ENCODE measurements around the gene NOG.

NOG gene

DNA sequence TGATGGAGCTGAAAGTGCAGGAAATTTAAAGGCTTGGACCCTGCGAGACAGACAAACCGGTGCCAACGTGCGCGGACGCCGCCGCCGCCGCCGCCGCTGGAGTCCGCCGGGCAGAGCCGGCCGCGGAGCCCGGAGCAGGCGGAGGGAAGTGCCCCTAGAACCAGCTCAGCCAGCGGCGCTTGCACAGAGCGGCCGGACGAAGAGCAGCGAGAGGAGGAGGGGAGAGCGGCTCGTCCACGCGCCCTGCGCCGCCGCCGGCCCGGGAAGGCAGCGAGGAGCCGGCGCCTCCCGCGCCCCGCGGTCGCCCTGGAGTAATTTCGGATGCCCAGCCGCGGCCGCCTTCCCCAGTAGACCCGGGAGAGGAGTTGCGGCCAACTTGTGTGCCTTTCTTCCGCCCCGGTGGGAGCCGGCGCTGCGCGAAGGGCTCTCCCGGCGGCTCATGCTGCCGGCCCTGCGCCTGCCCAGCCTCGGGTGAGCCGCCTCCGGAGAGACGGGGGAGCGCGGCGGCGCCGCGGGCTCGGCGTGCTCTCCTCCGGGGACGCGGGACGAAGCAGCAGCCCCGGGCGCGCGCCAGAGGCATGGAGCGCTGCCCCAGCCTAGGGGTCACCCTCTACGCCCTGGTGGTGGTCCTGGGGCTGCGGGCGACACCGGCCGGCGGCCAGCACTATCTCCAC, at the start of gene NOG:
NOG (plus strand) TSS at position 54 of the 674 bp plus-strand sequence; CDS start at position 579, 525 bp downstream.
- peak in 1 of 2 donors; percentile 26 for DNase-seq (ENCODE audit: low read depth in 2 of 2)

GRCh38 chr17:56545106-56545505, 48.4 kb upstream of the NOG start:
- no peak for DNase-seq (ENCODE audit: low read depth in 2 of 2)

DNA sequence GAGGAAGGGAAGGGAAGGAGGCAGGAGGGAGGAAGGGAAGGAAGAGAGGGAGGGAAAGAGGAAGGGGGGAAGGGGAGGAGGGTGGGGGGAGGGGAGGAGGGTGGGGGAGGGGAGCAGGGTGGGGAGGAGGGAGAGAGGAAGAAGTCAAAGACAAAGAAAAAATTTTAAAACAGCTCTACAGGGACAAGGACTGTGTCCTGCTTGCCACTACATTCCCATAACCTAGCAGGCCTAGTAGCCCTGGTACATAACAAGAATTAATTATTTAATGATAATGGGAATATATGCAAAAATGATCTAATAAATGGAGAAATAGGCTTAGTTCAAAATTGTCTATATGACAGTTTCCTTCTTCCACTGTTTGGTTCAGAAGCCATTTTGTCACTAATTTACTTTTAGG, 47.6 kb upstream of the NOG start:
- DNase-seq (ENCODE audit: low read depth in 2 of 2): no peak

GRCh38 chr17:56548661-56549060, 44.8 kb upstream of the NOG start:
- no peak for DNase-seq (ENCODE audit: low read depth in 2 of 2)

GRCh38 chr17:56549501-56549900, 44.0 kb upstream of the NOG start:
- no peak for DNase-seq (ENCODE audit: low read depth in 2 of 2)

DNA sequence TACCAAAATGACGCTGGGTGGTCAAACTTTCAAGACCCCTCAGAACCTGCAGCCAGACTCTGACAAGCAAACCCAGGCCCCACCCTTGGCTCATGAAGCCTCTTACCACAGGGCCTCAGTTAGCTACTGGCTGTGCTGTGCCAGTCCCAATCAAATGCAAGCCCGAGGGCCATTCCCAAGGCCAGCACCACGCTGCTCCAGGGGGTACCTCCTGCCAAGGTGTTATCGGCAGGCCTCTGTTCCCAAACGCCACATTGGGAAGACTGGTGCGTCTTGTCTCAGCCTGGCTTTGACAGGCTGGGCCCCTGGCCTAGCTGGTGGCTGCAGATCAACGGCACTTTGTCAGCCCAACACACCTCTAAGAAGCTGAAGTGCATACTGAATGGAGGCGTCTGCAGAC, 35.8 kb upstream of the NOG start:
- no peak for DNase-seq (ENCODE audit: low read depth in 2 of 2)

- no peak for DNase-seq (ENCODE audit: low read depth in 2 of 2)
These were observed 35.4 kb upstream of the NOG start for GRCh38 chr17:56558088-56558487.

GRCh38 chr17:56570199-56570598, 23.3 kb upstream of the NOG start:
- DNase-seq (ENCODE audit: low read depth in 2 of 2): no peak

- DNase-seq (ENCODE audit: low read depth in 2 of 2): no peak
These were observed 22.0 kb upstream of the NOG start for GRCh38 chr17:56571456-56571855.

DNA sequence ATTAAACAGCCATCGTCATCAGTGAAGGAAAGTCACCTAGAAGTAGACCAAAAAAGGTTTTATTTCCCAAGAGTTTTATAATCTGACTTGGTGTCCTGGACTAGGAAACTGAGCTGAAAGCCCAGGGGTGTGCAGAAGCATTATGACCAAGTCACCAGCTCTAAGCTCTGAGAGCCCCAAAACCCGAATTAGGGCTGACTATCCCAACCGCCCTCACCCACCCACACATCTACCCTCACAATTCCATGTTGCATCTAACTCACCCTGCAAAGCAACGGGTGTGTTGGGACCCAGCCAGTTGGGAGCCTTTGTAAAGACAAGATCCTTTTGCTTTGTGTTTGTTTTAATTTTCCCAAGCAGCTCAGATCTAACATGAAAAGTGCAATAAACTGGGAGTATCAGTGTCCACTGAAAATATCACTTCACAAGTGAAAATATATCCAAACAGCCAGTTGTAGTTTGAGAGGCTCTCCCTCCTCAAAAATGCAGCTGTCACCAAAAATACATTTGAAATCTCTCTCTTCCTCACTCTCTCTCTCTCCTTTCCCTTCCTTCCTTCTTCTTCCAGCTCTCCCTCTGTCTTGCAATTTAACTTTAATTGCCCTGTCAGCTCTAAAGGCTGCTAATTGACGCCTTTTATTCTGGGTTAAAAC, 16.2 kb upstream of the NOG start:
- no peak for DNase-seq (ENCODE audit: low read depth in 2 of 2)

GRCh38 chr17:56577843-56578204, 15.7 kb upstream of the NOG start:
- DNase-seq (ENCODE audit: low read depth in 2 of 2): no peak

- DNase-seq (ENCODE audit: low read depth in 2 of 2): no peak
These were observed 11.6 kb upstream of the NOG start for GRCh38 chr17:56581635-56582627.

DNA sequence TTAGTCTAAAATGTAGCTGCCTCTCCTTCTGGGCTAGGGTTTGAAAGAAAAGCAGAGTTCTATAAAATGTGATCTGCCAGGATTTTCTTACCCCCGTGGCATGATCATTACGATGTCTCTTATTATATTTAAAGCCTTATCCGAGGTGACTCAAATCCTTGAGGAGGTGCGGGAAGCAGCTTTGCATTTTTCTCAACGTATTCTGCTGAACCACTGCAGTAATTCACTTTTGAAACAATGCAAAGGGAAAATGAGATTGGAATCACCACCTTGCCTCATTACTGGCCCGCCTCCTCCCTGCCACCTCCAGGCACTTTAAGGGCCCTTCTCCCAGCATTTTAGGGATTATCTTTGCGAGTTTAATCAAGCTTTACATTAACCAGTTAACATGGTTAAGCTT, 9.7 kb upstream of the NOG start:
- no peak for DNase-seq (ENCODE audit: low read depth in 2 of 2)

GRCh38 chr17:56587298-56587697, 6.2 kb upstream of the NOG start:
- DNase-seq (ENCODE audit: low read depth in 2 of 2): no peak

DNA sequence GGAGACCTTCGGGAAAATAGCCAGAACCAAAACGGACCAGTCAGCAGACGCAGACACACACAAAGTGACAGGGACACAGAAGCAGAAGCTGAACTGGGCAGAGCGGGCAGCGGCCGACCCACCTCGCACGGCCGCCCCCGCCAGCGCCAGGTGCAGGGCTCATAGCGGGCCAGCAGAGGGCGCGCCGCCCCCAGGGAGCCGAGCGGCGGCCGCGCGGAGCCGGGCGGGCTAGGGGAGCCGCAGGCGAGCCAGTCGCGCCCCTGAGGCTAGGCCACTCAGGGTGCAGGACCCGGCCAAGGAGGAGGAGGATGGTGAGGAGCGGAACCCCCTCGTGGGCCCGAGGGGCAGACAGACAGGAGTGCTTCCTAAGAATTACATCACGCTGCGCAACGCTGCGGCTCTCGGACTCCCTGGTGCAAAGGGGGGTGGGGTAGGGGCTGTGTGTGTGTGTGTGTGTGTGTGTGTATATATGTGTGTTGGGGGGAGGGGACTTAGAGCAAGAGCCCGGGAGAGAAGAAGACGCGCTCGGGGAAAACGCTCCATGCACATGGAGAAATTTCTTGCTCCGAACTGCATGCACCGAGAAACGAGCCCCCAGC, 913 bp upstream of the NOG start:
- DNase-seq (ENCODE audit: low read depth in 2 of 2): peak; percentile 31 to 51

- peak in 1 of 2 donors; percentile 3 for DNase-seq (ENCODE audit: low read depth in 2 of 2)
These were observed 333 bp upstream of the NOG start for GRCh38 chr17:56593086-56593645.

GRCh38 chr17:56594320-56595107, 1.0 kb downstream of the NOG start:
- peak in 1 of 2 donors; percentile 4 for DNase-seq (ENCODE audit: low read depth in 2 of 2)

DNA sequence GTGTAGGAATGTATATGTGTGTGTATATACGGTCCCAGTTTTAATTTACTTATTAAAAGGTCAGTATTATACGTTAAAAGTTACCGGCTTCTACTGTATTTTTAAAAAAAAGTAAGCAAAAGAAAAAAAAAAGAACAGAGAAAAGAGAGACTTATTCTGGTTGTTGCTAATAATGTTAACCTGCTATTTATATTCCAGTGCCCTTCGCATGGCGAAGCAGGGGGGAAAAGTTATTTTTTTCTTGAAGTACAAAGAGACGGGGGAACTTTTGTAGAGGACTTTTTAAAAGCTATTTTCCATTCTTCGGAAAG, 1.6 kb downstream of the NOG start:
- no peak for DNase-seq (ENCODE audit: low read depth in 2 of 2)

- DNase-seq (ENCODE audit: low read depth in 2 of 2): peak in 1 of 2 donors; percentile 6
These were observed 2.6 kb downstream of the NOG start for GRCh38 chr17:56595831-56596690.
